IMR-90 (cell line): ENCODE results near the gene ULBP1. TPM values are rescaled to one million over a fixed set of nuclear protein-coding genes. Genes with fewer than 3 reads are reported as not detected.

Source experiments
- ATAC-seq: fragments of 200-7000 bp; cut with Tn5 transposase; 2 replicates; pipeline ENCODE4 v1.9.1; 2020; ENCODE audit warnings: low read depth, mild to moderate bottlenecking, moderate library complexity
- BruUV-seq: library from RNA; stranded (reverse); fragments of 400-500 nt; replicated peaks from 2 replicates; lab custom pipeline; 2021; lab: Mats Ljungman, UMichigan
- CTCF ChIA-PET: fragments of 300-600 bp; formaldehyde crosslinking; extraction: SDS; loops from one replicate; lab custom pipeline; 2021; ENCODE audit warnings: antibody characterized with exemption; lab: Yijun Ruan, JAX
- POLR2A ChIA-PET: fragments of 300-600 bp; sonication (Branson Sonifier 250); formaldehyde crosslinking; loops from one replicate; lab custom pipeline; 2022; ENCODE audit warnings: antibody characterized with exemption; ENCODE audit not compliant: unreplicated experiment; lab: Charles Lee
- DNase-seq: peaks from one replicate; pipeline ENCODE4 v3.0.0; 2013
- H2AFZ ChIP-seq: replicated peaks from 2 replicates; pipeline ENCODE3; 2013; ENCODE audit warnings: low read length, mild to moderate bottlenecking; ENCODE audit not compliant: poor library complexity
- H2AK5ac ChIP-seq: 2 replicates; pipeline ENCODE4 v1.6.1; 2013; ENCODE audit warnings: low read depth, low read length, inconsistent platforms
- H2AK9ac ChIP-seq: replicated peaks from 2 replicates; pipeline ENCODE3; 2013; ENCODE audit warnings: mild to moderate bottlenecking, low read depth, low read length, moderate library complexity; ENCODE audit not compliant: poor library complexity
- H2BK120ac ChIP-seq: 2 replicates; pipeline ENCODE4 v1.6.1; 2013; ENCODE audit warnings: low read depth, low read length, inconsistent platforms
- H2BK15ac ChIP-seq: 3 replicates; pipeline ENCODE4 v1.6.1; 2013; ENCODE audit warnings: low read depth, low read length, inconsistent platforms
- H2BK20ac ChIP-seq: 2 replicates; pipeline ENCODE4 v1.6.1; 2013; ENCODE audit warnings: low read depth, mild to moderate bottlenecking, inconsistent platforms, low read length, moderate library complexity
- H2BK5ac ChIP-seq: 2 replicates; pipeline ENCODE4 v1.6.1; 2013; ENCODE audit warnings: mild to moderate bottlenecking, low read depth, low read length, inconsistent platforms; ENCODE audit not compliant: poor library complexity, severe bottlenecking
- H3K14ac ChIP-seq: replicated peaks from 2 replicates; pipeline ENCODE4 v1.6.1; 2013; ENCODE audit warnings: low read depth, low read length, inconsistent platforms
- H3K18ac ChIP-seq: 2 replicates; pipeline ENCODE4 v1.6.1; 2013; ENCODE audit warnings: low read depth, low read length, control low read depth
- H3K23ac ChIP-seq: 2 replicates; pipeline ENCODE4 v1.6.1; 2013; ENCODE audit warnings: low read depth, low read length, inconsistent platforms
- H3K27ac ChIP-seq: 2 replicates; pipeline ENCODE4 v1.5.1; 2013; ENCODE audit warnings: mild to moderate bottlenecking, control low read depth, low read length; ENCODE audit not compliant: insufficient read depth
- H3K27me3 ChIP-seq: 2 replicates; pipeline ENCODE4 v1.6.1; 2013; ENCODE audit warnings: low read length; ENCODE audit not compliant: control insufficient read depth, insufficient read depth
- H3K36me3 ChIP-seq: 2 replicates; pipeline ENCODE4 v1.6.1; 2013; ENCODE audit warnings: low read length, mixed read lengths; ENCODE audit not compliant: control insufficient read depth, insufficient read depth
- H3K4ac ChIP-seq: 2 replicates; pipeline ENCODE4 v1.6.1; 2013; ENCODE audit warnings: low read depth, low read length, inconsistent platforms
- H3K4me1 ChIP-seq: 2 replicates; pipeline ENCODE4 v1.6.1; 2013; ENCODE audit warnings: low read length, mixed read lengths; ENCODE audit not compliant: control insufficient read depth, insufficient read depth
- H3K4me2 ChIP-seq: 2 replicates; pipeline ENCODE4 v1.6.1; 2013; ENCODE audit warnings: low read depth, mild to moderate bottlenecking, control low read depth, low read length, moderate library complexity
- H3K4me3 ChIP-seq: 2 replicates; pipeline ENCODE4 v1.5.1; 2013; ENCODE audit warnings: low read depth, mild to moderate bottlenecking, control low read depth, low read length, moderate library complexity; ENCODE audit not compliant: insufficient read depth
- H3K56ac ChIP-seq: 2 replicates; pipeline ENCODE4 v1.6.1; 2013; ENCODE audit warnings: low read length, inconsistent platforms; ENCODE audit not compliant: insufficient read depth; ENCODE audit errors: extremely low read depth
- H3K79me1 ChIP-seq, 2 experiments: 2 replicates each; pipeline ENCODE4 v1.6.1; 2013; ENCODE audit warnings: low read length in 2 of 2, inconsistent platforms in 1 of 2, low read depth in 1 of 2
- H3K9ac ChIP-seq: 2 replicates; pipeline ENCODE4 v1.6.1; 2013; ENCODE audit warnings: low read depth, low read length, control low read depth
- H3K9me1 ChIP-seq: 2 replicates; pipeline ENCODE4 v1.6.1; 2013; ENCODE audit warnings: low read length, inconsistent platforms; ENCODE audit not compliant: insufficient read depth
- H3K9me3 ChIP-seq: 2 replicates; pipeline ENCODE4 v1.6.1; 2013; ENCODE audit warnings: low read length; ENCODE audit not compliant: control insufficient read depth, insufficient read depth
- H4K20me1 ChIP-seq: 2 replicates; pipeline ENCODE4 v1.6.1; 2013; ENCODE audit warnings: low read length, inconsistent platforms; ENCODE audit not compliant: insufficient read depth
- H4K5ac ChIP-seq: 2 replicates; pipeline ENCODE4 v1.6.1; 2013; ENCODE audit warnings: mild to moderate bottlenecking, low read depth, low read length, control low read depth
- H4K8ac ChIP-seq, 2 experiments: 2 replicates each; pipeline ENCODE4 v1.6.1; 2013; ENCODE audit warnings: low read depth in 2 of 2, low read length in 2 of 2, control low read depth in 1 of 2, inconsistent platforms in 1 of 2
- H4K91ac ChIP-seq: 2 replicates; pipeline ENCODE4 v1.6.1; 2013; ENCODE audit warnings: low read depth, low read length, inconsistent platforms; ENCODE audit not compliant: insufficient read depth
- CEBPB ChIP-seq: IDR thresholded peaks from 2 replicates; pipeline ENCODE4 v1.6.1; 2012; ENCODE audit warnings: low read depth, low read length, improper control_type of control experiment
- FOS ChIP-seq: fragments of 150-350 bp; IDR thresholded peaks from 2 replicates; pipeline ENCODE4 v1.6.1; 2016; ENCODE audit warnings: low read depth, low read length
- MAZ ChIP-seq: IDR thresholded peaks from 2 replicates; pipeline ENCODE4 v1.6.1; 2012; ENCODE audit warnings: low read depth, mild to moderate bottlenecking, low read length, improper control_type of control experiment, moderate library complexity, borderline replicate concordance
- RCOR1 ChIP-seq: IDR thresholded peaks from 2 replicates; pipeline ENCODE4 v1.6.1; 2012; ENCODE audit warnings: mild to moderate bottlenecking, low read length, improper control_type of control experiment; ENCODE audit not compliant: insufficient replicate concordance
- SMC3 ChIP-seq: fragments of 150-350 bp; IDR thresholded peaks from 2 replicates; pipeline ENCODE4 v1.6.1; 2016; ENCODE audit warnings: low read depth, mild to moderate bottlenecking, antibody characterized with exemption, low read length, moderate library complexity
- WGBS, 2 experiments: methylation state at CpG; one replicate each; pipeline versions ENCODE4 v1.1.5 to v1.1.7; 2013; ENCODE audit warnings: missing lambda C conversion rate in 2 of 2; ENCODE audit not compliant: insufficient read length in 1 of 2; ENCODE audit errors: extremely low coverage in 2 of 2; 5-methylcytosine and 5-hydroxymethylcytosine counted together
- dilution Hi-C: fragments of 300-500 bp; cut with HindIII; formaldehyde crosslinking; loops from one replicate; pipeline ENCODE4 v1.14.3; 2018; ENCODE audit warnings: low sequenced_read_pairs; ENCODE audit not compliant: unreplicated experiment
- in situ Hi-C: fragments of 300-500 bp; cut with MboI; formaldehyde crosslinking; loops from 3 replicates; pipeline ENCODE4 v1.14.3; 2019; ENCODE audit warnings: low sequenced_read_pairs, inconsistent platforms, mixed read lengths
- intact Hi-C: fragments of 100-400 bp; cut with micrococcal nuclease; formaldehyde crosslinking; loops from 2 replicates; pipeline ENCODE4 v1.10.0; 2022
- polyA plus RNA-seq, 3 experiments: library from polyadenylated mRNA; depleted of rRNA; stranded (reverse); fragments of >200 nt; gene quantifications; 2 replicates each; pipeline ENCODE4 v1.2.3, GENCODE V29; 2012; ENCODE audit warnings: low replicate concordance in 1 of 3
- total RNA-seq: library from RNA; depleted of rRNA; stranded (reverse); fragments of >200 nt; gene quantifications from 2 replicates; pipeline ENCODE4 v1.2.3, GENCODE V29; 2012
- TF ChIP-seq, protein P1 (sequence below): conservative IDR thresholded peaks from 2 replicates; pipeline ENCODE4 v1.5.1; 2012; ENCODE audit warnings: mild to moderate bottlenecking, low read depth, low read length, improper control_type of control experiment

ULBP1 gene
- total and polyA plus RNA-seq, 2 of the 4 experiments (the other 2 are of a cell fraction) = 0.18 to 0.87 TPM

DNA sequence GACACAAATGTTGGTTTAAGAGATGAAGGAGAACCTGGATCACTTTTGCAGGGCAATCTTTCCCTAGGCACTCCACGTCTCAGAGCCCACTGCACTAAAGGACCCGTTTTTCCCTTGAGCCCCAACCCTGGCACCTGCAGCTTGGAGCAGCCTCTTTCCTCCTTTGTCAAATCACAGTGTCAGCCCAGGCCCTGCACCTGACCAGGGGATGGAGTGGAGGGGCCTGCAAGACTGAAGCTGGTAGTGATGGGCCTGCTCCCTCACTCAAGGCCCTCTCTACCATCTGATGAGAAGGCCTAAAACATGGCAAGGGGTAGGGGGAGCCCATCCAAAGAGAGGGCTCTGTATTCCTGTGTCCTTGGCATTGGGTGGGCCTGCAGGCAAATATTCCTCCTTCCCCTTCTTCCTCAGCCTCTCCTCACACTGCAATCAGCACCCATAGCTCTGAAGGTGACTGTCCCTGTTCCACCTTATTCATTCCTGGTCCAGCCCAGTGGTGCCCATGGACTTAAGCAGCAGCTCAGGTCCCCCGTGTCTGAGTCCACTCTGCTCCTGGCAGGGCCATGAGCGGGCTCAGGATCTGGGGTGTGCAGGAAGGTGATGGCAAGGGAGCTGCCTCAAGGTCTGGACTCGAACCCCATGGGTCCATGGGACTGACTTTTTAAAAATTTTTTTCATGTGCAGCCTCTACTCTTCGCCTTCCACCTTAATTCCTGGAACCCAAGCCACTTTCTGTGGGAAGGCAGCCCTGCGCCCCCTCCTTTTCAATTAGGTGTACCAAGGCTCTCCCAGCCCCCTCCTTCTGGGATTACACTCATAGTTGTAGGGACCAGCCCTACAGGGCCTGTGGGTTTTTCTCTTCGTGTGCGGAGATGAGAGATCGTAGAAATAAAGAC, 47.5 kb upstream of the ULBP1 start:
- Histone ChIP-seq H3K9me1 (peaks cover 4% of the 10 kb centered on the region; the same call in 1 of the 2 replicates), H2BK120ac (no peak overlapping the region), H4K91ac (no peak overlapping the region), H4K8ac (no peak overlapping the region), H3K27ac (no peak overlapping the region), H2AFZ (no peak overlapping the region), H3K4me3 (no peak overlapping the region), H3K14ac (no peak overlapping the region), H3K4me1 (no peaks in the 10 kb centered on the region), H3K9me3 (no peaks in the 10 kb centered on the region), H2AK5ac (no peak overlapping the region), H3K18ac (no peak overlapping the region), H2AK9ac (no peak overlapping the region), H2BK15ac (no peak overlapping the region), H4K20me1 (no peaks in the 10 kb centered on the region), H3K79me1 (no peaks in the 10 kb centered on the region; a peak in 1 of 4 replicates), H3K9ac (no peak overlapping the region), H3K4ac (no peak overlapping the region), H3K4me2 (no peak overlapping the region), H2BK5ac (no peak overlapping the region), H3K36me3 (no peaks in the 10 kb centered on the region), H3K56ac (no peak overlapping the region), H4K5ac (no peak overlapping the region), H3K23ac (no peak overlapping the region), H2BK20ac (no peak overlapping the region), H3K27me3 (peaks cover 12% of the 10 kb centered on the region)
- ATAC-seq (no peak), DNase-seq (no peak)
- dilution Hi-C loops (no loop called here), intact Hi-C loops (no loop called here), in situ Hi-C loops (no loop called here)
- CTCF ChIA-PET = interaction anchor here (0.6 to 0.8 kb wide), 2 partner anchors 9 to 353 kb away, joined by 3 to 4 read pairs; no protein-coding TSS in a partner anchor
- BruUV-seq = no TSS peak
- WGBS, 2 experiments = 73% methylated on average over 5 of the region's 10 CpGs; no CpG with 5 or more reads in 1 of the 2 experiments
- TF ChIP-seq RCOR1 = no peak
- TF ChIP-seq MAZ = no peak
- TF ChIP-seq, protein P1, sequence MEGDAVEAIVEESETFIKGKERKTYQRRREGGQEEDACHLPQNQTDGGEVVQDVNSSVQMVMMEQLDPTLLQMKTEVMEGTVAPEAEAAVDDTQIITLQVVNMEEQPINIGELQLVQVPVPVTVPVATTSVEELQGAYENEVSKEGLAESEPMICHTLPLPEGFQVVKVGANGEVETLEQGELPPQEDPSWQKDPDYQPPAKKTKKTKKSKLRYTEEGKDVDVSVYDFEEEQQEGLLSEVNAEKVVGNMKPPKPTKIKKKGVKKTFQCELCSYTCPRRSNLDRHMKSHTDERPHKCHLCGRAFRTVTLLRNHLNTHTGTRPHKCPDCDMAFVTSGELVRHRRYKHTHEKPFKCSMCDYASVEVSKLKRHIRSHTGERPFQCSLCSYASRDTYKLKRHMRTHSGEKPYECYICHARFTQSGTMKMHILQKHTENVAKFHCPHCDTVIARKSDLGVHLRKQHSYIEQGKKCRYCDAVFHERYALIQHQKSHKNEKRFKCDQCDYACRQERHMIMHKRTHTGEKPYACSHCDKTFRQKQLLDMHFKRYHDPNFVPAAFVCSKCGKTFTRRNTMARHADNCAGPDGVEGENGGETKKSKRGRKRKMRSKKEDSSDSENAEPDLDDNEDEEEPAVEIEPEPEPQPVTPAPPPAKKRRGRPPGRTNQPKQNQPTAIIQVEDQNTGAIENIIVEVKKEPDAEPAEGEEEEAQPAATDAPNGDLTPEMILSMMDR = no peak
- TF ChIP-seq SMC3 = no peak
- no peak for TF ChIP-seq CEBPB
- TF ChIP-seq FOS = no peak
- POLR2A ChIA-PET = no interaction called here
